ENCODE data around the gene MC4R. TPM values are rescaled to one million over a fixed set of nuclear protein-coding genes. Genes with fewer than 3 reads are reported as not detected.

The MC4R gene
- total and polyA plus RNA-seq, 3 donors from 2014 or later: not detected

GRCh38 chr18:60331890-60332289 lies 40.7 kb downstream of the MC4R start:
- no peaks in the 10 kb centered on the region for H3K4me1 ChIP-seq
- DNase-seq: no peak
- no peak for TF ChIP-seq CTCF (IDR thresholded peaks at IDR 0.05)
- TF ChIP-seq POLR2A (IDR thresholded peaks at IDR 0.05): no peak
- intact Hi-C loops (cut with DNase I; ENCODE audit: low total_unique reads): no loop called here
- no peaks in the 10 kb centered on the region for H3K36me3 ChIP-seq (ENCODE audit: low read depth, missing control alignments)
- no peaks in the 10 kb centered on the region for H3K27me3 ChIP-seq
- no peaks in the 10 kb centered on the region for H3K9me3 ChIP-seq
- H3K27ac ChIP-seq: no peak overlapping the region
- H3K4me3 ChIP-seq: no peak overlapping the region
- 78 to 90% methylated on average over 4 to 6 of the region's 6 CpGs for WGBS, 2 donors

- no peaks in the 10 kb centered on the region for H3K27me3 ChIP-seq
- no peak for DNase-seq
- intact Hi-C loops (cut with DNase I; ENCODE audit: low total_unique reads): no loop called here
- no peaks in the 10 kb centered on the region for H3K9me3 ChIP-seq
- no peak overlapping the region for H3K27ac ChIP-seq
- no peak overlapping the region for H3K4me3 ChIP-seq
- no peaks in the 10 kb centered on the region for H3K36me3 ChIP-seq (ENCODE audit: low read depth, missing control alignments)
- no peak for TF ChIP-seq CTCF (IDR thresholded peaks at IDR 0.05)
- TF ChIP-seq POLR2A (IDR thresholded peaks at IDR 0.05): no peak
- H3K4me1 ChIP-seq: no peaks in the 10 kb centered on the region
Observed at GRCh38 chr18:60329131-60329530, 43.4 kb downstream of the MC4R start.

- Histone ChIP-seq H3K4me1 (no peaks in the 10 kb centered on the region), H3K9me3 (no peaks in the 10 kb centered on the region), H3K36me3 (ENCODE audit: low read depth, missing control alignments) (no peaks in the 10 kb centered on the region), H3K27ac (no peak overlapping the region), H3K27me3 (no peaks in the 10 kb centered on the region), H3K4me3 (no peak overlapping the region)
- DNase-seq: no peak
- 89 to 96% methylated on average over 2 of the region's 2 CpGs for WGBS, 2 donors
- no peak for TF ChIP-seq POLR2A (IDR thresholded peaks at IDR 0.05)
- no peak for TF ChIP-seq CTCF (IDR thresholded peaks at IDR 0.05)
- intact Hi-C loops (cut with DNase I; ENCODE audit: low total_unique reads): no loop called here
Observed at GRCh38 chr18:60327880-60328279, 44.7 kb downstream of the MC4R start.

GRCh38 chr18:60322591-60322990 lies 50.0 kb downstream of the MC4R start:
- no peak for DNase-seq
- Histone ChIP-seq H3K4me3 (no peak overlapping the region), H3K9me3 (no peaks in the 10 kb centered on the region), H3K27me3 (no peaks in the 10 kb centered on the region), H3K4me1 (no peaks in the 10 kb centered on the region), H3K36me3 (ENCODE audit: low read depth, missing control alignments) (no peaks in the 10 kb centered on the region), H3K27ac (no peak overlapping the region)
- TF ChIP-seq POLR2A (IDR thresholded peaks at IDR 0.05) (no peak), CTCF (IDR thresholded peaks at IDR 0.05) (no peak)
- intact Hi-C loops (cut with DNase I; ENCODE audit: low total_unique reads): no loop called here
